DOHH2 (cell line): ENCODE measurements around the gene SCPEP1.

Experiments
- EZH2phosphoT487 ChIP-seq: fragments of 200-600 bp; sonication (generic); IDR thresholded peaks from 2 replicates; pipeline ENCODE4 v1.6.1; 2017; ENCODE audit warnings: borderline replicate concordance, mild to moderate bottlenecking, antibody characterized with exemption, low read length, moderate library complexity, mixed read lengths
- TF ChIP-seq, protein P1 (sequence below): fragments of 200-600 bp; sonication (generic); IDR thresholded peaks from one replicate; pipeline ENCODE4 v1.5.1; 2014; ENCODE audit warnings: antibody characterized with exemption, mild to moderate bottlenecking, low read depth, low read length; ENCODE audit not compliant: poor library complexity, severe bottlenecking

GRCh38 chr17:56992364-56992763, 14.4 kb downstream of the SCPEP1 start:
- TF ChIP-seq, protein P1, sequence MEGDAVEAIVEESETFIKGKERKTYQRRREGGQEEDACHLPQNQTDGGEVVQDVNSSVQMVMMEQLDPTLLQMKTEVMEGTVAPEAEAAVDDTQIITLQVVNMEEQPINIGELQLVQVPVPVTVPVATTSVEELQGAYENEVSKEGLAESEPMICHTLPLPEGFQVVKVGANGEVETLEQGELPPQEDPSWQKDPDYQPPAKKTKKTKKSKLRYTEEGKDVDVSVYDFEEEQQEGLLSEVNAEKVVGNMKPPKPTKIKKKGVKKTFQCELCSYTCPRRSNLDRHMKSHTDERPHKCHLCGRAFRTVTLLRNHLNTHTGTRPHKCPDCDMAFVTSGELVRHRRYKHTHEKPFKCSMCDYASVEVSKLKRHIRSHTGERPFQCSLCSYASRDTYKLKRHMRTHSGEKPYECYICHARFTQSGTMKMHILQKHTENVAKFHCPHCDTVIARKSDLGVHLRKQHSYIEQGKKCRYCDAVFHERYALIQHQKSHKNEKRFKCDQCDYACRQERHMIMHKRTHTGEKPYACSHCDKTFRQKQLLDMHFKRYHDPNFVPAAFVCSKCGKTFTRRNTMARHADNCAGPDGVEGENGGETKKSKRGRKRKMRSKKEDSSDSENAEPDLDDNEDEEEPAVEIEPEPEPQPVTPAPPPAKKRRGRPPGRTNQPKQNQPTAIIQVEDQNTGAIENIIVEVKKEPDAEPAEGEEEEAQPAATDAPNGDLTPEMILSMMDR = no peak
- no peak for TF ChIP-seq EZH2phosphoT487
